ENCODE data around the gene ARF4.

DNA sequence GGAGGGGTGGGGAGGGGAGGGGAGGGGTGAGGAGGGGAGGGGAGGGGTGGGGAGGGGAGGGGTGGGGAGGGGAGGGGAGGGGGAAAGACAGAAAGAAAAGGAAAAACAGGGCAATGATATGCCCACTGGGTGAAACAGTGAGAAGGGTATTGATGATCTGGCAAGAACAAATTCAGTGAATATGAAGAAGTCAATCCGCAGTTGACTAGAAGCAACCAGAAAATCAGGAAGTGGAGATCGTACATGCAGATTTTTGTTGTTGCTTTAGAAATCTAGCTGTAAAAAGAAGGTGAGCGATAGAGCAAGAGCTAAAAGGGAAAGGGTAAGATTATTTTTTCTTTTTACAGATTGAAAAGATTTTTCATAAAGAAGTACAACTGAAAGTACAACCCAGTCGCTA is 47.6 kb upstream of the ARF4 start:
- TF ChIP-seq EZH2phosphoT487 (IDR thresholded peaks at IDR 0.05; ENCODE audit: low read length), result no peak
- TF ChIP-seq, protein P1, sequence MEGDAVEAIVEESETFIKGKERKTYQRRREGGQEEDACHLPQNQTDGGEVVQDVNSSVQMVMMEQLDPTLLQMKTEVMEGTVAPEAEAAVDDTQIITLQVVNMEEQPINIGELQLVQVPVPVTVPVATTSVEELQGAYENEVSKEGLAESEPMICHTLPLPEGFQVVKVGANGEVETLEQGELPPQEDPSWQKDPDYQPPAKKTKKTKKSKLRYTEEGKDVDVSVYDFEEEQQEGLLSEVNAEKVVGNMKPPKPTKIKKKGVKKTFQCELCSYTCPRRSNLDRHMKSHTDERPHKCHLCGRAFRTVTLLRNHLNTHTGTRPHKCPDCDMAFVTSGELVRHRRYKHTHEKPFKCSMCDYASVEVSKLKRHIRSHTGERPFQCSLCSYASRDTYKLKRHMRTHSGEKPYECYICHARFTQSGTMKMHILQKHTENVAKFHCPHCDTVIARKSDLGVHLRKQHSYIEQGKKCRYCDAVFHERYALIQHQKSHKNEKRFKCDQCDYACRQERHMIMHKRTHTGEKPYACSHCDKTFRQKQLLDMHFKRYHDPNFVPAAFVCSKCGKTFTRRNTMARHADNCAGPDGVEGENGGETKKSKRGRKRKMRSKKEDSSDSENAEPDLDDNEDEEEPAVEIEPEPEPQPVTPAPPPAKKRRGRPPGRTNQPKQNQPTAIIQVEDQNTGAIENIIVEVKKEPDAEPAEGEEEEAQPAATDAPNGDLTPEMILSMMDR (IDR thresholded peaks at IDR 0.05; ENCODE audit: low read length), result no peak
- no peak for TF ChIP-seq EZH2 (optimal IDR thresholded peaks at IDR 0.05; ENCODE audit: low read depth, low read length)
